Fibroblast of villous mesenchyme (primary cell): ENCODE measurements around the gene PSME2. TPM values are rescaled to one million over a fixed set of nuclear protein-coding genes. Genes with fewer than 3 reads are reported as not detected.

Experiments
- DNase-seq: peaks from one replicate; pipeline ENCODE4 v3.0.0-alpha.2; 2010; ENCODE audit warnings: low read depth
- H3K4me3 ChIP-seq: 2 replicates; pipeline ENCODE4 v1.5.1; 2011; ENCODE audit warnings: low read depth, mild to moderate bottlenecking, low read length
- CTCF ChIP-seq: IDR thresholded peaks from 2 replicates; pipeline ENCODE4 v1.5.1; 2012; ENCODE audit warnings: low read depth, mild to moderate bottlenecking, low read length; ENCODE audit not compliant: insufficient read depth
- small RNA-seq: library from RNA; depleted of rRNA; stranded (forward); fragments of <200 nt; gene quantifications from one replicate; pipeline ENCODE3, GENCODE V24; 2012
- total RNA-seq: library from RNA; depleted of rRNA; stranded (reverse); fragments of >200 nt; gene quantifications from 2 replicates; pipeline ENCODE4 v1.2.3, GENCODE V29; 2012

Gene PSME2
- total RNA-seq, 1 donor: 151 TPM

- no peak for TF ChIP-seq CTCF
- no peak overlapping the region for H3K4me3 ChIP-seq
- no peak for DNase-seq
Measured at GRCh38 chr14:24096545-24097181, 49.7 kb downstream of the PSME2 start.

GRCh38 chr14:24095271-24096068 lies 50.9 kb downstream of the PSME2 start:
- DNase-seq: peak; percentile 41
- TF ChIP-seq CTCF: no peak
- peak overlapping the region; percentile 77 for H3K4me3 ChIP-seq

GRCh38 chr14:24094841-24095270 lies 51.6 kb downstream of the PSME2 start:
- DNase-seq: no peak
- no peak for TF ChIP-seq CTCF
- H3K4me3 ChIP-seq: peak overlapping the region; percentile 77

GRCh38 chr14:24093901-24094840 lies 52.2 kb downstream of the PSME2 start, which contains the start of gene PCK2:
Gene PCK2, plus strand, starts transcription at chr14:24094311. Its CDS starts 95 bp downstream, at chr14:24094406.
- peak; percentile 94 for DNase-seq
- TF ChIP-seq CTCF: no peak
- peak within 1 kb of the TSS; percentile 77 for H3K4me3 ChIP-seq

Small RNA genes within 50 kb of the gene (small RNA-seq; reads per million reads assigned to genes)
- gene AL136295.4 (not detected), gene IPO4 (0.28 reads per million), gene IRF9 (not detected), gene RNA5SP383 (not detected)

Other genes with a start within 250 kb of the PSME2 start
- gene DHRS4, start 192.8 kb downstream of the PSME2 start, total RNA-seq: 38.3 and 39.7 TPM in 2 replicates
- 11.7 and 13.2 TPM in 2 replicates for gene DHRS4L2, start 157.7 kb downstream of the PSME2 start, total RNA-seq
- not detected in 2 replicates for gene CARMIL3, start 94.6 kb downstream of the PSME2 start, total RNA-seq
- not detected in 2 replicates for gene CPNE6, start 75.0 kb downstream of the PSME2 start, total RNA-seq
- gene PCK2, start 52.3 kb downstream of the PSME2 start, total RNA-seq: 13.0 and 33.2 TPM in 2 replicates
- 45.1 and 47.9 TPM in 2 replicates for gene DCAF11, start 31.8 kb downstream of the PSME2 start, total RNA-seq
- gene NRL, start 31.7 kb downstream of the PSME2 start, total RNA-seq: 0.86 and 1.3 TPM in 2 replicates
- not detected in 2 replicates for gene FITM1, start 16.0 kb downstream of the PSME2 start, total RNA-seq
- 95.7 and 147 TPM in 2 replicates for gene PSME1, start 10.4 kb downstream of the PSME2 start, total RNA-seq
- 9.9 and 17.4 TPM in 2 replicates for gene EMC9, start 5.0 kb downstream of the PSME2 start, total RNA-seq
- gene RNF31, start 888 bp upstream of the PSME2 start, total RNA-seq: 37.4 and 38.0 TPM in 2 replicates
- 67.6 and 96.7 TPM in 2 replicates for gene IRF9, start 14.7 kb upstream of the PSME2 start, total RNA-seq
- 4.2 and 4.7 TPM in 2 replicates for gene REC8, start 25.5 kb upstream of the PSME2 start, total RNA-seq
- 39.6 and 41.9 TPM in 2 replicates for gene IPO4, start 42.2 kb upstream of the PSME2 start, total RNA-seq
- 64.4 and 96.3 TPM in 2 replicates for gene TM9SF1, start 48.8 kb upstream of the PSME2 start, total RNA-seq
- under 0.01 and 0.32 TPM in 2 replicates for gene TSSK4, start 59.1 kb upstream of the PSME2 start, total RNA-seq
- gene CHMP4A, start 66.9 kb upstream of the PSME2 start, total RNA-seq: 13.8 and 15.8 TPM in 2 replicates
- gene MDP1, start 69.5 kb upstream of the PSME2 start, total RNA-seq: 8.6 and 15.5 TPM in 2 replicates
- 114 and 128 TPM in 2 replicates for gene NEDD8, start 85.8 kb upstream of the PSME2 start, total RNA-seq
- 76.7 and 87.7 TPM in 2 replicates for gene GMPR2, start 86.3 kb upstream of the PSME2 start, total RNA-seq
- 43.2 and 60.9 TPM in 2 replicates for gene TINF2, start 96.0 kb upstream of the PSME2 start, total RNA-seq
- 0.64 and 2.2 TPM in 2 replicates for gene TGM1, start 116.6 kb upstream of the PSME2 start, total RNA-seq
- gene RABGGTA, start 125.0 kb upstream of the PSME2 start, total RNA-seq: 25.8 and 28.1 TPM in 2 replicates
- 8.7 and 13.8 TPM in 2 replicates for gene DHRS1, start 153.2 kb upstream of the PSME2 start, total RNA-seq
- gene NOP9, start 153.2 kb upstream of the PSME2 start, total RNA-seq: 24.5 and 29.4 TPM in 2 replicates
- 1.3 and 3.0 TPM in 2 replicates for gene CIDEB, start 161.4 kb upstream of the PSME2 start, total RNA-seq
- 3.9 and 6.8 TPM in 2 replicates for gene LTB4R2, start 163.5 kb upstream of the PSME2 start, total RNA-seq
- 1.3 and 1.6 TPM in 2 replicates for gene LTB4R, start 164.9 kb upstream of the PSME2 start, total RNA-seq
- 4.2 and 18.1 TPM in 2 replicates for gene ADCY4, start 188.5 kb upstream of the PSME2 start, total RNA-seq
- 0.32 and 3.9 TPM in 2 replicates for gene RIPK3, start 193.4 kb upstream of the PSME2 start, total RNA-seq
- 56.4 and 68.2 TPM in 2 replicates for gene NFATC4, start 221.6 kb upstream of the PSME2 start, total RNA-seq